BE2C (cell line): ENCODE measurements around the gene HS3ST4.

Experiments
- DNase-seq: peaks from one replicate; pipeline ENCODE4 v3.0.0-alpha.2; 2020
- H3K27me3 ChIP-seq: fragments of 250-450 bp; sonication (Bioruptor Pico); 2 replicates; pipeline ENCODE4 v1.5.1; 2020; ENCODE audit warnings: mild to moderate bottlenecking
- H3K36me3 ChIP-seq: fragments of 250-450 bp; sonication (Bioruptor Pico); 2 replicates; pipeline ENCODE4 v1.5.1; 2020; ENCODE audit warnings: mild to moderate bottlenecking
- H3K4me1 ChIP-seq: fragments of 250-450 bp; sonication (Bioruptor Pico); 2 replicates; pipeline ENCODE4 v1.5.1; 2020
- H3K4me3 ChIP-seq: 2 replicates; pipeline ENCODE4 v1.5.1; 2011; ENCODE audit warnings: low read depth, low read length
- H3K9me3 ChIP-seq: fragments of 250-450 bp; sonication (Bioruptor Pico); 2 replicates; pipeline ENCODE4 v1.5.1; 2020
- TF ChIP-seq, protein P1 (sequence below): IDR thresholded peaks from 2 replicates; pipeline ENCODE4 v1.5.1; 2012; ENCODE audit warnings: mild to moderate bottlenecking, low read depth, low read length

The HS3ST4 gene

DNA sequence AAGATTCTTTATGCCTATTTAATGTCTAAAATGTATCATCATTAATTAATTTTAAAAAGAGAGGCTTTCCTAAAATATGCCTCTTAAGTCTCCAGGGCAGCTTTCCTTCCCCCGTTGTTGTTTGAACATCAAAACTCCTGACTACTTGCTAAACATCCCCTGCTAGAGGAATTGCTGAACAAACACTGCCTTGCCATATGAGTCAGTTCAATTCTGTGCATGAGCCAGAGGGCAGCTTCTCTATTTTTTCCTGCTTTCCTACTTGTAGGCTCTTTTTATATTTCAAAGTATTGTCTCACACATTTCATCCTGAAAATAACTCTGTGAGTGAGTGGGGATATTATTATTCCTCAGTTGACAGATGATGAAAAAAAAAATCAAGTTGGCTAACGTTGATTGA lies 143.4 kb downstream of the HS3ST4 start:
- no peak for DNase-seq
- no peaks in the 10 kb centered on the region for H3K27me3 ChIP-seq
- no peaks in the 10 kb centered on the region for H3K36me3 ChIP-seq
- no peak overlapping the region for H3K4me3 ChIP-seq
- H3K4me1 ChIP-seq, result no peaks in the 10 kb centered on the region
- no peaks in the 10 kb centered on the region for H3K9me3 ChIP-seq
- TF ChIP-seq, protein P1, sequence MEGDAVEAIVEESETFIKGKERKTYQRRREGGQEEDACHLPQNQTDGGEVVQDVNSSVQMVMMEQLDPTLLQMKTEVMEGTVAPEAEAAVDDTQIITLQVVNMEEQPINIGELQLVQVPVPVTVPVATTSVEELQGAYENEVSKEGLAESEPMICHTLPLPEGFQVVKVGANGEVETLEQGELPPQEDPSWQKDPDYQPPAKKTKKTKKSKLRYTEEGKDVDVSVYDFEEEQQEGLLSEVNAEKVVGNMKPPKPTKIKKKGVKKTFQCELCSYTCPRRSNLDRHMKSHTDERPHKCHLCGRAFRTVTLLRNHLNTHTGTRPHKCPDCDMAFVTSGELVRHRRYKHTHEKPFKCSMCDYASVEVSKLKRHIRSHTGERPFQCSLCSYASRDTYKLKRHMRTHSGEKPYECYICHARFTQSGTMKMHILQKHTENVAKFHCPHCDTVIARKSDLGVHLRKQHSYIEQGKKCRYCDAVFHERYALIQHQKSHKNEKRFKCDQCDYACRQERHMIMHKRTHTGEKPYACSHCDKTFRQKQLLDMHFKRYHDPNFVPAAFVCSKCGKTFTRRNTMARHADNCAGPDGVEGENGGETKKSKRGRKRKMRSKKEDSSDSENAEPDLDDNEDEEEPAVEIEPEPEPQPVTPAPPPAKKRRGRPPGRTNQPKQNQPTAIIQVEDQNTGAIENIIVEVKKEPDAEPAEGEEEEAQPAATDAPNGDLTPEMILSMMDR, result no peak

DNA sequence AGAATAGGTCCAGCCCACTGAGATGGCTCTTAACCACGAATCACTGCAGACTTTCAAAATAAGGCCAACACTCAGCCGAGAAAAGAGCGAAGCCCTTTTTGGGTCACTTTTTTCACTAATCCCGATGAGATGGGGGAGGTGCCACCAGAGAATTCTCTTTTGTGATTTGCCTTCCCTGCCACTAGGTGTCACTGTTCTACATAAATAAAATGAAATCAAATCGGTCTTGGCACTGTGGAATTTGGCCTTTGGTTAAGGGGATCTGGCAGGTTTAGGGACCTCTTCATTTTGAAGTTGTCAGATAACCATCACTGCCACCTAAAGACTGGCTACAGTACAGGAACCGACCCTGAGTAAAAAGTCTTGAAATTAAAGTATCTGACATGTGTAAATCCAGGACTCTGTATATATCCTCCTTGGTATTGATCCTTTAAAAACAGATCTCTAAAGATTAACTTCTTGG lies 147.0 kb downstream of the HS3ST4 start:
- H3K36me3 ChIP-seq, result no peaks in the 10 kb centered on the region
- H3K9me3 ChIP-seq, result no peaks in the 10 kb centered on the region
- no peak overlapping the region for H3K4me3 ChIP-seq
- DNase-seq, result peak; percentile 13
- no peaks in the 10 kb centered on the region for H3K27me3 ChIP-seq
- H3K4me1 ChIP-seq, result no peaks in the 10 kb centered on the region
- TF ChIP-seq, protein P1, result peak; percentile 72

GRCh38 chr16:25841761-25842160 lies 150.0 kb downstream of the HS3ST4 start:
- no peak overlapping the region for H3K4me3 ChIP-seq
- H3K4me1 ChIP-seq, result no peaks in the 10 kb centered on the region
- no peaks in the 10 kb centered on the region for H3K36me3 ChIP-seq
- TF ChIP-seq, protein P1, result no peak
- no peaks in the 10 kb centered on the region for H3K27me3 ChIP-seq
- H3K9me3 ChIP-seq, result no peaks in the 10 kb centered on the region
- no peak for DNase-seq

DNA sequence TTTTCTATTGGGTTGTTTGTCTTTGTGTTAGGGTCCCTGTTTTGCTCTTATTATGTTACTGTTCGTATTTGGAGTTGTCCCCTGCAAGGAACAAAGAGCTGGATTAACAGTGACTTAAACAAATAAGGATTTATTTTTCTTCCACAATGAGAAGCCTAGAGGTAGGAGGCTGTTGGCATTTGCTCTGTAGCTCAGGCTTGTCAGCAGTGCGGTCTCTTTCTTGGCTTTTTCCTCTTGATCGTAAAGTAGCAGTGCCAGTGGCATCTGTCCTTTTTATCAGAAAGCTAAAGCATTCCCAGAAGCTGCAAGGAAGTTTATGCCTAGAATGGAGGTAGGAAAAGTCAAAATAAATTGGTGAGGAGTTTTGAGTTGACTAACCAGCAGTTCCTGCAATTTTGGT lies 154.1 kb downstream of the HS3ST4 start:
- Histone ChIP-seq H3K4me3 (no peak overlapping the region), H3K27me3 (no peaks in the 10 kb centered on the region), H3K9me3 (no peaks in the 10 kb centered on the region), H3K4me1 (no peaks in the 10 kb centered on the region), H3K36me3 (no peaks in the 10 kb centered on the region)
- DNase-seq, result no peak
- TF ChIP-seq, protein P1, result no peak

- H3K27me3 ChIP-seq, result no peaks in the 10 kb centered on the region
- TF ChIP-seq, protein P1, result no peak
- no peaks in the 10 kb centered on the region for H3K4me1 ChIP-seq
- no peaks in the 10 kb centered on the region for H3K36me3 ChIP-seq
- no peak overlapping the region for H3K4me3 ChIP-seq
- no peak for DNase-seq
- no peaks in the 10 kb centered on the region; the same call in 1 of the 2 replicates for H3K9me3 ChIP-seq
Observed at GRCh38 chr16:25854141-25854540, 162.4 kb downstream of the HS3ST4 start.

DNA sequence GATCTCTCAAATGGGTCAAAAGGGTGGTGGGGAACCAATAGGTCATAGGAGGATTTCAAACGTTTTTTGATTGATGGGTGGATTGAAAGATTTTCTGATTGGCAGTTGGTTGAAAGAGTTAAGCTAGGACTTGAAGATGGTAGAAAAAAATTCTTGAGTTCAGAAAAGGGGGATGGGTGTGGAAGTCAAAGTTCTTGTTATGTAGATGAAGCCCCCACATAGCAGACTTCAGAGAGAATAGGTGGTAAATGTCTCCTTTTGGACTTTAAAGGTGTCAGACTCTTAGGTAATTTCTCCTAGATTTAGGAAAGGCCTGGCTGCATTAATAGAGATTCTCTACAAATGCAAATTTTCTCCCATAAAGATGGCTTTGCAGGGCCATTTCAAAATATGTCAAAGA lies 163.3 kb downstream of the HS3ST4 start:
- TF ChIP-seq, protein P1, result no peak
- H3K36me3 ChIP-seq, result no peaks in the 10 kb centered on the region
- H3K9me3 ChIP-seq, result no peaks in the 10 kb centered on the region; the same call in 1 of the 2 replicates
- no peaks in the 10 kb centered on the region for H3K4me1 ChIP-seq
- DNase-seq, result no peak
- H3K4me3 ChIP-seq, result no peak overlapping the region
- no peaks in the 10 kb centered on the region for H3K27me3 ChIP-seq
